ENCODE results near the gene SSBP2.
"Not testable (repeated sequence)": the region's sequence is repeated elsewhere in the genome, so short reads cannot be mapped to it uniquely, and the experiment has no call there.

Gene SSBP2

DNA sequence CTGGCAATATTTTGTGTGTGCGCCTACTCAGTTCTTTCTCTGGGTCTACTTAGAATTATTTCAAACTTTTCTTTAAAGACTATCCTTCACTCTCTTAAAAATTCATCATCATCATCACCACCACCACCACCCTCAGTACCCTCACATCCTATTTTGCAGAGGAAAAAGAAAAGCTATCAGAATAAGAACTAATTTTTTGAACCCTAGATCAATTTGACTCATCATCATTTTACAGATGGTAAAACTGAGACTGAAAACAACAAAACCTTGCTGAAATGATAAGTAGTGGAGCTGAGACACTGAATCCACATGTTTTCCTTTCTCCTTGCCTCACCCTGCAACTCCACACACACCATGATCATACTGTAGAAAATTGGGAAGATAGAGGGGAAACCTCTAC is 119.3 kb downstream of the SSBP2 start:
- TF ChIP-seq, protein P1, sequence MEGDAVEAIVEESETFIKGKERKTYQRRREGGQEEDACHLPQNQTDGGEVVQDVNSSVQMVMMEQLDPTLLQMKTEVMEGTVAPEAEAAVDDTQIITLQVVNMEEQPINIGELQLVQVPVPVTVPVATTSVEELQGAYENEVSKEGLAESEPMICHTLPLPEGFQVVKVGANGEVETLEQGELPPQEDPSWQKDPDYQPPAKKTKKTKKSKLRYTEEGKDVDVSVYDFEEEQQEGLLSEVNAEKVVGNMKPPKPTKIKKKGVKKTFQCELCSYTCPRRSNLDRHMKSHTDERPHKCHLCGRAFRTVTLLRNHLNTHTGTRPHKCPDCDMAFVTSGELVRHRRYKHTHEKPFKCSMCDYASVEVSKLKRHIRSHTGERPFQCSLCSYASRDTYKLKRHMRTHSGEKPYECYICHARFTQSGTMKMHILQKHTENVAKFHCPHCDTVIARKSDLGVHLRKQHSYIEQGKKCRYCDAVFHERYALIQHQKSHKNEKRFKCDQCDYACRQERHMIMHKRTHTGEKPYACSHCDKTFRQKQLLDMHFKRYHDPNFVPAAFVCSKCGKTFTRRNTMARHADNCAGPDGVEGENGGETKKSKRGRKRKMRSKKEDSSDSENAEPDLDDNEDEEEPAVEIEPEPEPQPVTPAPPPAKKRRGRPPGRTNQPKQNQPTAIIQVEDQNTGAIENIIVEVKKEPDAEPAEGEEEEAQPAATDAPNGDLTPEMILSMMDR (IDR thresholded peaks at IDR 0.05; ENCODE audit: low read depth, low read length) = no peak
- no peak overlapping the region for H3K4me3 ChIP-seq (ENCODE audit: low read depth, low read length)

DNA sequence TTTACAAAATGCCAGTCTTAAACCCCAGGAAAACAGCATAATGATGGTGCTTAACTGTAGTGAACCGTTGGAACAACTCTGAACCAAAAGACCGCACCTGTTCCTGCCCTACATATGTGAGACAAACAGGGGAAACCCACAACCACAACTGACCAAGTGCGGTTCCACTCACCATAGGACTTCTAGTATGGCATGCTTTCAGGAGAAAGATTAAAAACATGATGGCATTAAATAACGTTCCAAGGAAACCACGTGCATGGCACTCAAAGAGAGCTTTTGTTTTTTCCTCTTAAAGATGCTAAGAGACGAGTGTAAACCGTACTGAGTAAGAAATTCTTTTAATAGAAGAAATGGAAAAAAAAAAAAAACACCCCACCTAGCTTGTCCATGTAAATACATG is 119.8 kb downstream of the SSBP2 start:
- TF ChIP-seq, protein P1 (IDR thresholded peaks at IDR 0.05; ENCODE audit: low read depth, low read length) = no peak
- H3K4me3 ChIP-seq (ENCODE audit: low read depth, low read length) = no peak overlapping the region

DNA sequence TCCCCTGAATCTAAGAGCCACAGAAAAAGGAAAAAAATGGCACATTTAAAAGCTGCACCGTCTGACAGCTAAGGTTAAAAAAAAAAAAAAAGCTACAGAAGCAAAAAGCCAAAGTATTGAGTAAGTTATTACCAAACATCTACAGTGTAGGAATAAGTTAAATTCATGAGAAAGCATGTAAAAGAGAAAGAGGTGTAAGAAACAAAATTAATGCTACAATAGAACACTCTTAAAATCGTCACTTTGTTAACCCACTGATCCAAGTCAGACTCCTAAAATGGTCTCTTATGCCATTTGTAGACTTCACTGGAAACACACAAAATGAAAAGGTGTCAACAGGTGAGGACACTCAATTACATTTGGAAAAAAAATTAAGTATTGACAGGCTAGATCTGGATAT is 120.2 kb downstream of the SSBP2 start:
- H3K4me3 ChIP-seq (ENCODE audit: low read depth, low read length) = no peak overlapping the region
- TF ChIP-seq, protein P1 (IDR thresholded peaks at IDR 0.05; ENCODE audit: low read depth, low read length) = no peak

DNA sequence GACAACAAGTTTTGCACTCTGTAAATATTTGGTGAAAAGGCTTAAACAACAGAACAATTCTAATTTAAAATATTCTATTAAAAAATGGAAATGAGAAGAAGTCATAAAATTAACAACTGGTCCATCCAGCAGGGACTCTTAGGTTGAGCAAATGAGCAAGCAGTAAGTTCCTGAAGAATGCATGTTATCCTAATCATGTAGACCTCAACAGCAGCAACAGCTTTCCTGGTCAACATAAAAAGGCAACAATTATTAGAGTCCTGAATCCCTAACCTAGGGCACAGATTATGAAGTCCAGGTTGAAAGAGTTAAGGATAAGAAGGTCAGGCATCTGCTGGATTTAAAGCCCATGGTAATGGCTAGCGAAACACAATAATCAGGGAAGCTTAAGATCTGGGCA is 120.9 kb downstream of the SSBP2 start:
- TF ChIP-seq, protein P1 (IDR thresholded peaks at IDR 0.05; ENCODE audit: low read depth, low read length) = no peak
- H3K4me3 ChIP-seq (ENCODE audit: low read depth, low read length) = no peak overlapping the region

DNA sequence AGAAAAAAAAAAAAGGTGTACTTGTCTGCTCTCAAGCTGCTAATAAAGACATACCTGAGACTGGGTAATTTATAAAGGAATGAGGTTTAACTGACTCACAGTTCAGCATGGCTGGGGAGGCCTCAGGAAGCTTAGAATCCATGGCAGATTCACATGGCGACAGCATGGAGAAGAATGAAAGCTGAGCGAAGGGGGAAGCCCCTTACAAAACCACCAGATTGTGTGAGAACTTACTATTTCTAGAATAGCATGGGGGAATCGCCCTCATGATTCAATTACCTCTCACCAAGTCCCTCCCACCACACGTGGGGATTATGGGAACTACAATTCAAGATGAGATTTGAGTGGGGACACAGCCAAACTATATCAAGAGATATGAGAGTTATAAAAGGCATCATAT is 122.8 kb downstream of the SSBP2 start:
- H3K4me3 ChIP-seq (ENCODE audit: low read depth, low read length) = not testable (repeated sequence)

DNA sequence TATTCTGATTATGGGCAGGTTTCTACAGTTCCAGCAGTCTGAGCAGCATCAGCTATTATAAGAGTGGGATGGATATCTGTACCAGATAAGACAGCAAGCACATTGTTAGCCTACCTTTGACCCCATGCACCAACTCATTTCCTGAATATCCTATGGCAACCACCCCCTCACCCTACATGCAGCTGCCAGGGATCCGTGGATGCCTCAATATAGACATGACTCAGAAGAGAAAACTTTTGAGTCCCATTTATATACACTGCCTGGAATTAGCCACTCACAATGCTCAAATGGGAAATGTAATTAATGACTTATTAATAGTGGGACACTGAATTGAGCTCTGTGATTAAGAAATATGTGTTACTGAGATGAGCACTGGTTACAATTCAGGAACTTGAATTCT is 124.4 kb downstream of the SSBP2 start:
- TF ChIP-seq, protein P1 (IDR thresholded peaks at IDR 0.05; ENCODE audit: low read depth, low read length) = no peak
- H3K4me3 ChIP-seq (ENCODE audit: low read depth, low read length) = no peak overlapping the region

DNA sequence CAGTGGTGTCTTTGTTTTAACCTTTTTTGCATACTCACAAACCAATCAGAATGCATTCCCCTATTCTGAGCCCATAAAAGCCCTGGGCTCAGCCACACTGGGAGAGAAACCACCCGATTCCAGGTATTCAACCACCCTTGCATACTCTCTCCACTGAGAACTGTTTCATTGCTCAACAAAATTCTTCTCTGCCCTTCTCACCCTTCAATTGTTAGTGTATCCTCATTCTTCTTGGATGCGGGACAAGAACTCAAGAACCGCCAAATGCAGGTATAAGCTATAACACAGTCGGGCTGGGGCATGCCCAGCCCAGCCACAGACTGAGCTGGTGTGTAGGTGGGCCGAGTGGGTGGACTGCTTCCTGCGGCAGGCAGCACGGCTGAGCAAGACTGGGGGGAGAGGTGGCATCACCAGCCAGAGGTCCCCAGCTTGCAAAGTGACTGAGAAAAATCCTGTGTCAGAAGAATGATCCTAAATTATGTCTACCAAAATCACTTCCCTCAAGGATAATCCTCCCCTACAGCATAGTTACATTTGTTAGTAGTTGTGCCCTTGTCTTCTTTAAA is 141.0 kb downstream of the SSBP2 start:
- TF ChIP-seq, protein P1 (IDR thresholded peaks at IDR 0.05; ENCODE audit: low read depth, low read length) = no peak
- no peak overlapping the region for H3K4me3 ChIP-seq (ENCODE audit: low read depth, low read length)

DNA sequence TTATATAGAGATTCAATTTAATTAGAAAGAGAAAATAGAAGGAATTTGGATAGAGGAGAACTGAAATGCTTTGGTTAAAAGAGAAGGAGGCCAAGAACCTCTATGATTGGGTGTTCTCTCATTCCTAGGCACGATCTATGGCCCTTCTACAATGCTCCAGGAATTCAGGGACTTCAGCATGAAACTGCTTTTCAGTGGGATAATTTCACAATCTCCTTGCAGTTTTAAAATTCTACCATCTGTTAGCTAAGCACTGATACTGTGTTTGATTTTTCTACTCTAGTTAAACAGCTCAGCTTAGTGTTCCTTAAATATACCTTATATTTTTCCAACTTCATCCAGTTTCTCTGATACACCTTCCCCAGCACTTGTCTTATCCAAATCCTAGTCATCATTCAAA is 141.9 kb downstream of the SSBP2 start:
- TF ChIP-seq, protein P1 (IDR thresholded peaks at IDR 0.05; ENCODE audit: low read depth, low read length) = no peak
- H3K4me3 ChIP-seq (ENCODE audit: low read depth, low read length) = no peak overlapping the region

All from WI38 (cell line).